Measurements from ENCODE around the gene PKNOX1.
"Not testable (repeated sequence)": the region's sequence is repeated elsewhere in the genome, so short reads cannot be mapped to it uniquely, and the experiment has no call there.

PKNOX1 gene

DNA sequence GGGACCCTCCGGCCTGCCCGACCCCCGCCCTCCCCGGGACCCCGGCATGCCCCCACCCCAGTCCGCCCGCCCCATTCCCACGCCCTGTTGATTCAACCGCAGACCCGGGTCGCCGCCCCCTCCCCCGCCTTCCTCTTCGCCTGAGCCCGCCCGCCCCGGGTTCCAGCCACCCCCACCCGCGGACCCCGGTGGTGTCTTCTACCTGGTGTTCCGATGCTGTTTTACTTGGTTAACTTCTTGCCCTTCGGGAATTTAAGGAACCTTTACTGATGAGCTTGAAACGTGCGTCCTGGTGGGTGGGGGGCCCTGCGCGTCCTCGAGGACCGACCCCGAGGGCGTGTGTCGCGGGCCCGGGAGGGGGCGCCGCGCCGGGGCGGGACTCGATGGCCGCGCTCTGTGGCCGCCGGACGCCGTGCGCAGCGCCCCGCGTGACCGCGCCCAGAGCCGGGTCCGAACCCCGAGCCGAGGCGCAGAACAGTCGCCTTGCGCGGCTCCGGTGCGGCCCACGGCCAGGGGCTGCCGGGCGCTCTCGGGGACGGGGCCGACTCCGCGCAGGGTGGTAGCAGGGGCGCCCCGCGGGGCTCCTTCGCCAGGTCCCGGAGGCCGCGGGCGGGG is 101.8 kb downstream of the PKNOX1 start:
- H3K36me3 ChIP-seq (ENCODE audit: control insufficient read depth in 1 of 2, insufficient read depth in 2 of 2, low read length in 2 of 2); H3K9me3 ChIP-seq (ENCODE audit: control insufficient read depth in 1 of 2, low read length in 2 of 2); H3K27ac ChIP-seq (ENCODE audit: low read depth, low read length); H3K9ac ChIP-seq (ENCODE audit: low read depth in 1 of 2, low read length in 2 of 2); H3K27me3 ChIP-seq (ENCODE audit: control insufficient read depth in 1 of 2, insufficient read depth in 2 of 2, low read length in 2 of 2); H3K4me3 ChIP-seq (ENCODE audit: low read depth in 1 of 2, low read length in 2 of 2); H3K4me1 ChIP-seq (ENCODE audit: control insufficient read depth in 1 of 2, insufficient read depth in 2 of 2, low read length in 2 of 2): not testable (repeated sequence)

DNA sequence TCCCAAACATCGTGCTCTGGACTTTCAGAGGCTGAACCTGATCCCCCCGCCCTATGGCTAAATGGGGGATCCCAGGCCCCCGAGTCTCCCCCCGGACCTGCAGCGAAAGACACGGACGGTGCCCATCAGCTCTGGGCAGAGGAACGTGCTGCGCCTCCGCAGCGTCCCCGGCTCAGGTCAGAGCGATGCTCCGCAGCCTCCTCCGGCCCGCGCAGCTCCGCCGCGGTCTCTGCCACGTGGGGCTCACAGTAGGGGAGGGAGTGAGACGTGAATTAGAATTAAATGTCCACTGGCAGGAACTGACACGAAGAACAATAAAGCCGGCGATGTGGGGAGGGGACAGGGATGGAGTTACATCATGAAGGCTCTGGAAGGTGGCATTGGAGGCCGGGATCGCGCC is 102.3 kb downstream of the PKNOX1 start:
- H3K27ac ChIP-seq (ENCODE audit: low read depth, low read length); H3K36me3 ChIP-seq (ENCODE audit: control insufficient read depth in 1 of 2, insufficient read depth in 2 of 2, low read length in 2 of 2); H3K4me3 ChIP-seq (ENCODE audit: low read depth in 1 of 2, low read length in 2 of 2); H3K4me1 ChIP-seq (ENCODE audit: control insufficient read depth in 1 of 2, insufficient read depth in 2 of 2, low read length in 2 of 2); H3K9me3 ChIP-seq (ENCODE audit: control insufficient read depth in 1 of 2, low read length in 2 of 2); H3K27me3 ChIP-seq (ENCODE audit: control insufficient read depth in 1 of 2, insufficient read depth in 2 of 2, low read length in 2 of 2); H3K9ac ChIP-seq (ENCODE audit: low read depth in 1 of 2, low read length in 2 of 2): not testable (repeated sequence)

DNA sequence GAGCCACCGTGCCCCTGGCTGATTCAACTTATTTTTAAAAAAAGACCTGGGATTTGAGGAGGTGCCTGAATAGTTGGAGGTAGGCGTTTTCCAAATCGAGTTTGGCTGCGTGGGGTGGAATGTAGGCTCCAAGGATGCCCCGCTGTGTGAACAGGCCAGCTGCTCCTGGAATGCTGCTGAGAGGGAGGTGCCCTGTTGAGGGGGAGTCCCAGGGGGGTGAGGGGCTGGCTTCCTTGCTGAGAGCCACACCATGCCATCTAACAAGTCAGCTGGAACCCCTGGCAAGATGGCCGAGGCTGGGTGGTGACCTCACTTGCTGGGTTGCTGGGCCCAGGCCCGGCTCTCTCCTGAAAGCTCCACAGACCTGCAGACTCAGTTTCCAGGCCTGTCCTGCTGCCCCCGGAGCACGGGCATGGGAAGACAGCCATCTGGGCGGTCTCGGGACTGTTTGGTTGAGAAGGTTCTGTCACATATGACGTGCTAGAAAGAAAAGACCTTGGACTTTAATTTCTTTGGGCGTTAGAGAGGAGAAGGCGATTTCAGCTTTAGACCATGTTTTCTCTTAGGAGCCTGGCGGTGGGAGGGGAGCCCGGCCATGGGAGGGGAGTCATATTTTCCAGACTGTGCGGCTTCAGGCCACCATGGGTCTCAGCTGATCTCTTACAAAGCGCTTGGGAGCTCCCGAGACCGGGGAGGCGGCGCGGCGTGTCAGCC is 108.4 kb downstream of the PKNOX1 start:
- H3K4me3 ChIP-seq (ENCODE audit: low read depth in 1 of 2, low read length in 2 of 2); H3K36me3 ChIP-seq (ENCODE audit: control insufficient read depth in 1 of 2, insufficient read depth in 2 of 2, low read length in 2 of 2); H3K27me3 ChIP-seq (ENCODE audit: control insufficient read depth in 1 of 2, insufficient read depth in 2 of 2, low read length in 2 of 2): not testable (repeated sequence)

More for the DNA sequence above, 108.4 kb downstream of the PKNOX1 start:
- not testable (repeated sequence) for H3K4me1 ChIP-seq (ENCODE audit: control insufficient read depth in 1 of 2, insufficient read depth in 2 of 2, low read length in 2 of 2); H3K27ac ChIP-seq (ENCODE audit: low read depth, low read length); H3K9me3 ChIP-seq (ENCODE audit: control insufficient read depth in 1 of 2, low read length in 2 of 2); H3K9ac ChIP-seq (ENCODE audit: low read depth in 1 of 2, low read length in 2 of 2)
